HG03432 (cell line): ENCODE data around the gene ZKSCAN4.

Source experiments
- ATAC-seq: cut with Tn5 transposase; IDR thresholded peaks from one replicate; pipeline ENCODE4 v1.9.1; 2021; ENCODE audit warnings: mild to moderate bottlenecking, moderate library complexity; ENCODE audit not compliant: unreplicated experiment

Gene ZKSCAN4

GRCh38 chr6:28250747-28251146 lies 1.3 kb downstream of the ZKSCAN4 start:
- ATAC-seq: no peak

- no peak for ATAC-seq
Measured at GRCh38 chr6:28248916-28249315, 3.2 kb downstream of the ZKSCAN4 start.

GRCh38 chr6:28245206-28245941 lies 6.7 kb downstream of the ZKSCAN4 start:
- no peak for ATAC-seq

DNA sequence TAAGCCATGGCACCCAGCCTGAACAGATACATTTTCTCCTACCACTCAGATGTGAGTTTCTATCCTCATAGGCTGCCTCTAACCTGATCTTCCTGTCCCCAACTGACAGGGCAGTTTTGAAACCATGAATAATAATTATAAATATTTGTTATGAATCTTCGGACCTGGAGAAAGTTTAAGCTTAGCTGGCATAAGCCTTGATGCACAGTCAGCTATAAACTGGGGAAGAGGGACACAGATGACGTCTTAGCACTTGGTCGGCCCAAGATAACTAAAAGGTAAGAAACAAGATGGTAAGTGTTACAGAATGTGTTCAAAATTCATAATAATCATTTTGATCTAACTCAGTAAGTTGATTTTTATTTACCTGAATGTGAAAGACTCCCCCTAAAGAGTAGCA lies 8.1 kb downstream of the ZKSCAN4 start:
- ATAC-seq: no peak

DNA sequence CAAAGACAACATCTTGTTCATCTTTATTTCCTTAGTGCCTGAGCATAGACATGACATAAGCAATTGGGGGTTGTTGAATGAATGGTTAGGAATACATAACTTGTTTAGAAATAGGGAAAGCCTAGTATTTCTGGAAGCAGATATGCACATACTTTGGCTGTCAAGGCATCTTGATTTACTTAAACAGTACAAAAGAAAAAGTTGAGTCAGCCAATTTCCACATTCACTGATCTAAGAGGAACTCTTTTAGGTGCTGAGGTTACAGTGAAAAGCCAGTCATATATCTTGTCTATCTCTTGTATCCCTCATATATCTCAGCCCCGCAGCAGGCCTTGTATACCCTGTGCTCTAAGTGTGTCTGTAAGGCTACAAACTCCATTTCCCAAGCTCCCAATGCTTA lies 11.6 kb downstream of the ZKSCAN4 start:
- no peak for ATAC-seq

DNA sequence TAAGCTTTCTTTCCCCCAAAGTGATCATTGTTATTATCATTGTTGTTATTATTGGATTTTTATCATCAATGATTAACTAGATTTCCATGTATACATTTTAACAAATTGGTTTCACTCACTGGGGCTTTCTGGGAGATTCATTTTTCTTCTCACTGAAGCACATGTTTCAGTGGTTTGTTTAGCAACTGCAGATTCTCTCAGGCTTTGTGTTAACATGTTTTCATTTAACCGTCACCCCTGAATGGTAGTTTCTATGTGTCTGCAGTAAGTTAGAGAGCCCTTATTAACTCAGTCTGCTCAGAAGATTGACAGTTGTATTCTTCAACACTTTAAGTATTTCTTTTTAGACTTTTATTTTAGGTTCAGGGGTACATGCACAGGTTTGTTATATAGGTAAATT lies 12.4 kb downstream of the ZKSCAN4 start:
- no peak for ATAC-seq

DNA sequence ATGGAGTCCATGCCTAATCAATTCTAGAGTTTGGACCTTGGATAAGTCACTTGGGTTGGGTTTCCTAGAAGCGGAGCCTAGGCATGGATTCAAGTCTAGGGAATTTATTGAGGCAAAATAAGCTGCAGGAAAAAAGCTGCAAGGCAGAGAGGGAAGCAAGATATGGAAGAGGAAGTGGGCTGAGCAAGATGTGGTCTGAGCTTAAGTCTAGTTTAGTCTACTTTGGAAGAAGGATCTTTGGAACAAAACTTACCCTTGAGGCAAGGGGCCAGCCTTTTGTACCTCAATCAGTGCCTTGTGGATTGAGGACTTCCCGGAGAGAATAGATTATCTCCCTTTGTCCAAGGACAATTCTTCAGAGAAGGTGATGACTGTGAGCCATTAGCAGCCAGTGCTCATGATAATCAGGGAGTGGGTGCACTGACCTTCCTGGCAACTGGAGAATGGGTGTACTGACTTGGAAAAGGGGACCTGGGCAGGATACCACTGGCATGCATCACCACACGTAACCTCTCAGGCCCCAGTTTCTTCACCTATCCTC lies 16.1 kb downstream of the ZKSCAN4 start:
- no peak for ATAC-seq

DNA sequence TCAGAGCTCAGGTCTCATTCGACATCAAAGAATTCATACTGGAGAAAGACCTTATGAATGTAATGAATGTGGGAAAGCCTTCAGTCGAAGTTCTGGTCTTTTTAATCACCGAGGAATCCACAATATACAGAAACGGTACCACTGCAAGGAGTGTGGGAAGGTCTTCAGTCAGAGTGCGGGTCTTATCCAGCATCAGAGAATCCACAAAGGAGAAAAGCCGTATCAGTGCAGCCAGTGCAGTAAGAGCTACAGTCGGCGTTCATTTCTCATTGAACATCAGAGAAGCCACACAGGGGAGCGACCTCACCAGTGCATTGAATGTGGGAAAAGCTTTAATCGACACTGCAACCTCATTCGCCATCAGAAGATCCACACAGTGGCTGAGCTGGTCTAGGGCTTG lies 19.3 kb downstream of the ZKSCAN4 start:
- ATAC-seq: no peak

GRCh38 chr6:28226460-28226859 lies 25.6 kb downstream of the ZKSCAN4 start:
- ATAC-seq: no peak

DNA sequence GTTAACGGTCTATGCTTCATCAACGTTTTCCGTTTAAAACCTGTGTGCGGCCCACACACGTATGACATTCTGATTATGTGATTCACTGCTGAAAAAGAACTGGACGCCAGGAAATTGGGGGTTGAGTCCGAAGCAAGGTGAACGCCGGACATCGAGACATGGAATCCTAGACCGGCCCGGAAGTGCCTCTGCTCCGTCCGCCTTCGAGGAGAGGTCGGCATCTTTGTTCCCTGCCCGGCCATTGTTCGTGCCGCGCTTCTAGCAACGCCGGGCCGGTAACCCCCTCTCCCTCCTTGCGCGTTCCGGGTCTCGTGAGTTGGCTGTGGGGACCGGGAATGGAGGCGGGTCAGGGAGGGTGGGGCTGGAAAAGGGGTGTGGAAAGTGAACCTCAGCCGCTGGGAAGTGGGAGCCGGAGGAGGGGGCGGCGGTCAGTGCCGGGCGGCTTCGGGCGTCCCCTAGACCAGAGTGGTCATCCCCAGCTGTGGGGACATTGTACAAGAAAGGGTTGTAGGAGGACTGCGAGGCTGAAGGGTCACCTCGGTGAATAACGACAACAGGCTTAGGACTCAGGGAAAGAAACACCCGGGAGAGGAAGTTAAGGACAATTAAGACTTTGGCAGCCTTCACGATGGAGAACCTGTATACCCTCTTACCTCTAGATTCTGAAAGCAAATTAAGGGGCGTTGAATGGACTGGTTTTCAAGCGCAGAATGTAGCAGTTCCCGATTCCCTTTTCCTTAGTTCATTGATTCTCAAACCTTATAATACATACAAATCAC lies 26.8 kb downstream of the ZKSCAN4 start, which contains the start of gene ZSCAN9:
Gene ZSCAN9 (plus strand): TSS at position 220 of the 779 bp plus-strand sequence. CDS start 1,810 bp downstream, outside the sequence.
- ATAC-seq: peak; percentile 93

DNA sequence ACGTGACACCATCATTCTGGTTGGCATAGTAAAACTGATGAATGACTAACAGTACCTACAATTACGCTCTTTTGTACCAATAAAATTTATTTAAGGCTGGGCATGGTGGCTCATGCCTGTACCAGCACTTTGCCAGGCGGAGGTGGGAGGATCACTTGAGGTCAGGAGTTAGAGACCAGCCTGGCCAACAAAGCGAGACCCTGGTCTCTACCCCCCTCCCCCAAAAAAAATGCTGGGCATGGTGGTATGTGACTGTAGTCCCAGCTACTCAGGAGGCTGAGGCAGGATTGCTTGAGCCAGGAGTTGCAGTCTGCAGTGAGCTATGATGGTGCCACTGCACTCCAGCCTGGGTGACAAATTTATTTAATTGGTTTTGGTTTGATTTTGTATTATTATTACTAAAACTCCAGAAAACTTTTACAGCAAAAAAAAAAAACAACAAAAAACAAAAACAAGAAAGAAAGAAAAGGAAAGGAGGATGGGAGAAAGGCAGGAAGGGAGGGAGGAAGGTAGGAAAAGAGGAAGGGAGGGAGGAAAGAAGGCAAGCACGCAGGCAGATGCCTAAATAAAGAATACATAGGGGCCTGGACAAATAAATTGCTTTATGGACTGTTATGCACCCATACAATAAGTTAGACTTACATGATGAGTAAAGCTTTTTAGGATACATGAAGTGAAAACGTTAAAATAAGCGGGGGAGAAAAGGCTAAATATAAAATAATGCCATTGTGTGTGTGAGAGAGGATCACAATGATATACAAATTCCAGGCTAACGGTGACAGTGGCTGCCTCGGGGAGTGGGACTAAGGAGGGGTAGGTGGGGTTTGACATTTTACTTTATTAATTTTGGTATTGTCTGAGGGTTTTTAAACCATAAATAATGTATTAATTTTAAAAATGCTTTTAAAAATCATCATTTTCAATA lies 27.7 kb downstream of the ZKSCAN4 start:
- ATAC-seq: peak; percentile 12

DNA sequence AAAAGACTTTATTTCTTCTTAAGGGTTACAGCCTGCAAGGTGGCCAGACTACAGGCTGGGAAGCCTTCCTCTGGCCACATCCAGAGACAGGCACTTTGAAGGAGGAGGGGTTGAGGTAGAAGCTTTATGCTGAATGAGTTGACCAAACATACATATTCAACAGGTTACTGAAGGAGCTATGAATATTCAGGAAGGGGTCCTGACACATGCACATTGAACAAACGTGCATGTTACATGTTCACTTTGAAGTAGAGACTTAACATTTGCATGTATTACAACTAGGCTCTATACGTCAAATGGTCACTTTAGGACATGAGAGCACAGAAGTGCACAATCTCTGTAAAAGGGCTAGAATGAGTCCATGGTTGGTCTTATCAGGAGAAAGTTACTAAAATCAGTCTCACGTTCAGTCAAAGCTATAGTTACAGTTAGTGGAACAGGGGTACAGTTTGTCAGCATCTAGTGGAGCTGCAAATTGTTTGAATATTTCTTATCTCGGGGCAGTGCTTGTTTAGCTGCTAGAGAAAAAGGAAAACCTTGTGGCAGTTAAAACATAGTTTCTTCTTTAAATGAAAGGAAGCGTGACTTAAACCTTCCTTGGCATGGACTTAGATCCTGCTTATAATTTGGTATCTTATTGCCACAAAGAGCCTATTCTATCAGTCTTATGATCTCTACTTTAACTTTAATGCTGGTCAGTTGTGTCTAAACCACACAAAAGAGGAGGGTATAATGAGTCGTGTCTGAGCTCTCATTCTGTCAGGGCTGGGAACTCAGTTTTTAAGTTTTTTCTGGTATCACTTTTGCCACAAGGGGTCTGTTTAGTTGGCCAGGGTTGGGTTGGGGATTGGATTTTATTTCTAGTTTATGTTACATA lies 31.6 kb downstream of the ZKSCAN4 start:
- no peak for ATAC-seq

- ATAC-seq: peak; percentile 78
Measured at GRCh38 chr6:28218312-28219248, 33.5 kb downstream of the ZKSCAN4 start.

- ATAC-seq: no peak
Measured at GRCh38 chr6:28217890-28218289, 34.2 kb downstream of the ZKSCAN4 start.

GRCh38 chr6:28215425-28215824 lies 36.6 kb downstream of the ZKSCAN4 start:
- no peak for ATAC-seq

DNA sequence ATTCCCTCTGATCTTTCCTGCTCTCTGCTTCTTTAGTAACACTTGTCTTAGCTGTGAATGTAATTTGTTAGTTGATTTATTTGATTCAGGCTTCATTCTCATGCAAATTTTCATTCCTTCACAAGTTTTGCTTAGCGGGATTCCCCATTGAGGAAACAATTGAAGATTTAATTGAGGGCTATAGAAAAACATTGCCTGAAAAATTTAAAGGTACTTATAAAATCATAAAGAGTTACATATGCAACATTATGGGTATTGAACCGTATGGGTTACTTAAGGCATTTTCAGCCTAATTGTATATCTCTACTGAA lies 38.9 kb downstream of the ZKSCAN4 start:
- no peak for ATAC-seq

DNA sequence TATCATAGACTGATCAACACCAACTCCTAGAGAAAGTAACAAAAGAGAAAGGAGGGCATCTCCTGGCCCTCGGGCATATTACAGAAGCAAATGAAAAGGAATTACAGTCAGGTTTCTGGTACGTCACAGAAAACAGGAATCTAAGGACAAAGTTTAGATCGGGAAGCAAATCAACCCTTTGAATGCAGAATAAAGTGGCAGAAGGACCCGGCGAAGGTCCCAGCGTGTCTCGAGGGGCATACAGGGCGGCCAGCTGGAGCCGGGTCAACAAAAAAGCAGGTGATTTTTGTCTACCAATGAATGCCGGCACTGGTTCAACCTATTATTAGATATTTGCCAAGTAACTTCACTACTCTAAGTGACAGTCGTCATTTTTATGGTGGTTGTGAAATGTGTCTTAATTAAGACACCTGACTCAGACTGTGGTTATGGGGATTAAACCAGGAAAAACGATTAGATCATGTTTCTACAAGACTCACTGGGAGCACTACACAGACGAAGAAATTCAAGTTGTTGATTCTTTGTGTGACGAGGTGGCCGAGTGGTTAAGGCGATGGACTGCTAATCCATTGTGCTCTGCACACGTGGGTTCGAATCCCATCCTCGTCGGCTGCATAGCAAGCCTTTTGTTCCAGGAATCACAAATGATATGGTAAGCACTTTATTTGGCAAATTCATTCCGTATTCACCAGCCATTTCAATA lies 39.4 kb downstream of the ZKSCAN4 start:
- ATAC-seq: peak; percentile 57

DNA sequence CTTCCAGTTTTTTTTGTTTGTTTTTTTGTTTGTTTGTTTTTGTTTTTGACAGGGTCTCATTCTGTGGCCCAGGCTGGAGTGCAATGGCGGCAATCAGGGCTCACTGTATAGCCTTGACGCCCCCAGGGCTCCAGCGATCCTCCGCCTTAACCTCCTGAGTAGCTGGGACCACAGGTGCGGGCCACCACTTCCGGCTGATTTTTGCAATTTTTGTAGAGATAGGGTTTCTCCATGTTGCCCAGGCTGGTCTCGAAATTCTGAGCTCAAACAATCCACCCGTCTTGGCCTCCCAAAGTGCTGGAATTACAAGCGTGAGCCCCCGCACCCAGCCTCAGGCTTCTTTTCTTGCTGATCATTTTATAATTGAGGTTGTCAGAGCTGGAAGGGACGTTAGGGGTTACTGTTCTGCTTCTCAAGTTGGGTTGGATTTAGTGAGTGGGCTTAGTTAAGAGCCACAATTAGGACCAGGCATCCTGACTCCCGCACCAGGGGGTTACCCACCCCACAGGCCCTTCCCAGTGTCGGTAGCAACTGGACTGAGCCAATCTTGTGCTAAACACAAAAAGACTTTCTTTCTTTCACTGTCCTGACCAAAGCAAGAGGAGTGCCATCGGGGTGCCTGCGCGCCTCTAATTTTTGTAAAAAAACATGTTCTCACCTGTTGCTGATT lies 40.1 kb downstream of the ZKSCAN4 start:
- peak; percentile 31 for ATAC-seq
